ENCODE results near the gene INO80E. TPM values are rescaled to one million over a fixed set of nuclear protein-coding genes. Genes with fewer than 3 reads are reported as not detected.

Gene INO80E
- total RNA-seq, 2 experiments from 2014 or later = 102 to 107 TPM

DNA sequence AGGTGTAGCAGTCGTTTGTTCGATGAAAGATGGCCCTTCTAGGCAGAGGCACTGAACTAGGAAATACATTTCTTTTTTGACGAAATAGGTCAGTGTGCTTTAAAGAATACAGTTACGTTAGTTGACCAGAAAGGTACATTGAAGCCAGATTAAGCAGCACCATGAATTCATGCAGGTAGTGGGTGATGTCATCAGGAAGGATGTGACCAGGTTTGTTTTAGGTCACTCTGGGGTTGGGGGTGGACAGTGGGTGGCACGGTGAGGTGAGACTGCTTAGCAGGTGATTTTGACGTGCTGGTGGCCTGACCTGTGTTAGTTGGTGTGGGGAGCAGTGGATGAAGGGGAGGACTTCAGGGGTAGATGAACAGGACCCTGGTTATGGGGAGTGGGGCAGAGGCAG lies 3.6 kb downstream of the INO80E start:
- no peaks in the 10 kb centered on the region for H3K27me3 Mint-ChIP-seq
- ChIA-PET POLR2A (interaction anchor here (1.6 kb wide), 1 partner anchor 74 kb away, joined by 3 read pairs; the partner anchor contains the start of gene KCTD13), CTCF (interaction anchor here (0.6 to 1.2 kb wide), 2 partner anchors 32 to 42 kb away, joined by 4 read pairs; partner anchors contain the start of gene TLCD3B)
- peaks cover 35% of the 10 kb centered on the region for H3K4me1 Mint-ChIP-seq
- H3K4me3 Mint-ChIP-seq = no peak overlapping the region
- H3K36me3 Mint-ChIP-seq (ENCODE audit: low read depth) = peaks cover 59% of the 10 kb centered on the region
- H3K27ac Mint-ChIP-seq = peak overlapping the region; percentile 28
- no peaks in the 10 kb centered on the region for H3K9me3 Mint-ChIP-seq
- no peak for DNase-seq

DNA sequence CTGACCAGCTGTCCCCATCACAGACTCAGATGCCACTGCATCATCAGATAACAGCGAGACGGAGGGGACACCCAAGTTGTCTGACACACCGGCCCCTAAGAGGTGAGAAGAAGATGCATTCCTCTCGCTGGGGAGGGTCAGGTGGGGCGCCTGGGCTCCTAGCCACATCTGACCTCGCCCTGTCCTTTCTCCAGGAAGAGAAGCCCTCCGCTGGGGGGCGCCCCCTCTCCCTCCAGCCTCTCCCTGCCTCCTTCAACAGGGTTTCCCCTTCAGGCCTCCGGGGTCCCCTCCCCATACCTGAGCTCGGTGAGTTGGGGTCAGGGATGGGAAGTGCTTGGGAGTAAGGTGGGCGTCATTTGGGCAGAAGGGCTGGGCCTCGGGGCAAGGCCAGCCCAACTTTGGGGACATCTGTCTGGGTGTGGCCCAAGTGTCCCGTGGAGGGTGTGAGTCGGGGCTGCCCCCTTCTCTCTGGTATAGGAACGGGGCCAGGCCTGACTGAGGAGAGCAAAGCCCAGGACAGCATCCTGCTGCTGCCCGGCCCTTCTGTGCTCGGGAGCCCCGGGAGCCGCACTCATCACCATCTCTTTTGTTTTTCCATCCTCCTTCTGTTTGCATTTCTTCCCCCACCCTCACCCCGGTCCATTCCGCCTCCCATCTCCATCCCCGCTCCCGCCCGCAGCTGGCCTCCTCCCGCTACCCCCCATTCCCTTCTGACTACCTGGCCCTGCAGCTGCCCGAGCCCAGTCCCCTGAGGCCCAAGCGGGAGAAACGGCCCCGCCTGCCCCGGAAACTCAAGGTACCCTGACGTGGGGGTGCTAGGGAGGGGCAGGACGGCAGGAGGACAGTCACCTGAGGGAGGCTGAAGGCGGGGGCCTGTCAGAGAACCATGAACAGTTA lies 4.9 kb downstream of the INO80E start:
- CTCF ChIA-PET = interaction anchor here (1.2 kb wide), 1 partner anchor 31 kb away, joined by 4 read pairs; the partner anchor contains the start of gene TLCD3B
- POLR2A ChIA-PET = interaction anchor here (1.6 kb wide), 1 partner anchor 75 kb away, joined by 3 read pairs; the partner anchor contains the start of gene KCTD13
- Mint-ChIP-seq H3K27me3 (no peaks in the 10 kb centered on the region), H3K36me3 (ENCODE audit: low read depth) (peaks cover 46% of the 10 kb centered on the region), H3K9me3 (no peaks in the 10 kb centered on the region), H3K27ac (no peak overlapping the region), H3K4me3 (no peak overlapping the region), H3K4me1 (peaks cover 29% of the 10 kb centered on the region)
- no peak for DNase-seq

DNA sequence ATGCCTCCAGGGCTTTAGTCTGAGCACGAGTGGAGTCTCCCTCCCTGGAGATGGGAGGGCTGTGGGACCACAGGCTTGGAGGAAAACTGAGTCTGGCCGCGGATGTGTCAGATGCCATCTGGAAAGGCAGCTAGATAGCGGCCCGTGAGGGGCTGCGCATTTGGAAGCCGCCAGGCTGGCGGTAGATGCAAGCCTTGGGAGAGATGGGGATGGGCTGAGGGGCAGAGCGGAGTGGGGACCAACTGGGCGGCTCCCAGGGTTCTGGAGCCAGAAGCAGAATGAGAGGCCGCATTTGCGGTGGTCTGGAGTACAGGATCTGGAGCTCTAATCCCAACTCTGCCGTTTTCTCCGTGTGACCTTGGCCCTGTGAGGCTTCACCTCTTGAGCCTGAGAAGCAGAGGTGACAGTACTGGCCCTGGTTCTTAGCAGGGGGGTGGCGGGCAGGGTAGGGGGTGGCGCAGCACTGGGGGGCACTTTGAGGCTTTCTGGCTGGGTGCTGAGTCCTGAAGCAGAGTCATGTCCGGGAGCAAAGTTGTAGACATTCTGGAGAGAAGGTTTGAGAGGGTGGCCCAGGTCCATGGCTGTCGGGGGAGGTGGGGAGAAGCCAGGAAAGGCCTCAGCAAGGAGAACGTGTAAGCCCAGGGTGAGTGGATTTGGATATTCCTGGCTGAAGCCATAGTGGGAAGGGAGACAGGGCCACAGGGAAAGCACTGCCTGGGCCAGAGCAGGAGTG lies 6.7 kb downstream of the INO80E start:
- no peak overlapping the region for H3K27ac Mint-ChIP-seq
- peaks cover 16% of the 10 kb centered on the region for H3K4me1 Mint-ChIP-seq
- no peaks in the 10 kb centered on the region for H3K9me3 Mint-ChIP-seq
- POLR2A ChIA-PET = interaction anchor here (1.3 to 1.4 kb wide), 2 partner anchors 10 to 41 kb away, joined by 3 to 4 read pairs; partner anchors contain the start of gene TMEM219
- peaks cover 36% of the 10 kb centered on the region for H3K36me3 Mint-ChIP-seq (ENCODE audit: low read depth)
- no peak overlapping the region for H3K4me3 Mint-ChIP-seq
- DNase-seq = no peak
- CTCF ChIA-PET = interaction anchor here (1.3 kb wide), 1 partner anchor 154 kb away, joined by 3 read pairs; no protein-coding TSS in a partner anchor
- H3K27me3 Mint-ChIP-seq = no peaks in the 10 kb centered on the region

DNA sequence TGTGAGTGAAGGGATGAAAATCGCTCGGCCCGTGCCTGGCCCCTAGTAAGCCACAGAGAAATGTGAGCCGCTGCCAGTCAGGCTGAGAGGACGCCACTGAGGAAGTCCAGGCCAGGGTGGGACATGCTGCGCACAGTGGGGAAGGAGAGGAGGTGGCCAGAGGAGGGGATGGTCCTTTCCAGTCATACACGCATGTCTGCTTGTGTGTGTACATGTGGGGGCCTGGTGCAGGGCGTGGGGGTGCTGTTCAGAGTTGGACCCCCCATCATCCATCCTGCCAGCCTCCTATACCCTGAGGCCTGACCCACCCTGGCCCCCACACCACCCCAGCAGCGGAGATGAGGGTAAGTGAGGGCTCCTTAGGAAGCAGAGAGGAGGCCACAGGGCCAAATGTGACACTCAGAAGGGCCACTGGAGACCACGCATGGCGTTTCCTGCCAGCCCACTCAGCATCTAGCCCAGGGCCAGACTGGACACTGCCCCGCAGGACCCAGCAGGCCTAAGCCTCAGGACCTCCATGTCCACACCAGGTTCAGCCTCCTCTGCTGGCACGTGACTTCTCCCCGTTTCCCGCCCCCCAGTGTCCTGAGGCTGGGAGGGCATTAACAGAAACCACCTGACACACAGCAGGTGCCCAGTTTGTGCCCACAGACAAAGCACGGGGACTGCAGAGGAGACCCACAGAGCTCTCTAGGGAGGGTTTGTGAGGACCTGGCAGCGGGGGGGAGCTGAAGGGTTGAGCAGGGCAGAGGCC lies 7.8 kb downstream of the INO80E start:
- Mint-ChIP-seq H3K4me1 (peaks cover 10% of the 10 kb centered on the region), H3K36me3 (ENCODE audit: low read depth) (peaks cover 28% of the 10 kb centered on the region), H3K27me3 (peaks cover 6% of the 10 kb centered on the region), H3K9me3 (no peaks in the 10 kb centered on the region), H3K4me3 (no peak overlapping the region), H3K27ac (no peak overlapping the region)
- POLR2A ChIA-PET = interaction anchor here (1.1 to 1.3 kb wide), 3 partner anchors 7 to 10 kb away, joined by 3 read pairs; no protein-coding TSS in a partner anchor
- DNase-seq = no peak
- CTCF ChIA-PET = interaction anchor here (1.3 to 3.5 kb wide), 2 partner anchors 196 to 303 kb away, joined by 4 to 15 read pairs; no protein-coding TSS in a partner anchor

DNA sequence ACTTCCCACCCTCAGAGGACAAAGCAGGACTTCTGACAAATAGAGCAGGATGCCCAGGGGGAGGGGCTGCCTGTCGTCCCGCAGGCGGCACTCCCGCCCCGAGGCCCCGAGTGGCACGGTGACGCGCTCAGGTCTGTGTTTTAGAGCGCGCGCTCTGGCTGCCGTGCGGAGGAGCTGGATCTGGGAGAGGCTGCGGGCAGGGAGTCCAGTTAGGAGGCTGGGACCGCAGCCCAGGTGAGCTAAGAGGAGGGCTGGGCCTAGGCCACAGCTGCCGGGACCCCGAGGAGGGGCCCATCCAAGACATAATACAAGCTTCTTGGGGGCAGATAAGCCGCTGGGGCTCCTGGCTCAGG lies 8.4 kb downstream of the INO80E start:
- H3K4me1 Mint-ChIP-seq = peaks cover 4% of the 10 kb centered on the region
- H3K27me3 Mint-ChIP-seq = peaks cover 11% of the 10 kb centered on the region
- H3K9me3 Mint-ChIP-seq = no peaks in the 10 kb centered on the region
- CTCF ChIA-PET = interaction anchor here (1.3 to 3.5 kb wide), 2 partner anchors 196 to 304 kb away, joined by 4 to 15 read pairs; no protein-coding TSS in a partner anchor
- H3K36me3 Mint-ChIP-seq (ENCODE audit: low read depth) = peaks cover 22% of the 10 kb centered on the region
- POLR2A ChIA-PET = interaction anchor here (1.1 to 1.3 kb wide), 3 partner anchors 8 to 10 kb away, joined by 3 read pairs; no protein-coding TSS in a partner anchor
- no peak overlapping the region for H3K4me3 Mint-ChIP-seq
- no peak for DNase-seq
- no peak overlapping the region for H3K27ac Mint-ChIP-seq

DNA sequence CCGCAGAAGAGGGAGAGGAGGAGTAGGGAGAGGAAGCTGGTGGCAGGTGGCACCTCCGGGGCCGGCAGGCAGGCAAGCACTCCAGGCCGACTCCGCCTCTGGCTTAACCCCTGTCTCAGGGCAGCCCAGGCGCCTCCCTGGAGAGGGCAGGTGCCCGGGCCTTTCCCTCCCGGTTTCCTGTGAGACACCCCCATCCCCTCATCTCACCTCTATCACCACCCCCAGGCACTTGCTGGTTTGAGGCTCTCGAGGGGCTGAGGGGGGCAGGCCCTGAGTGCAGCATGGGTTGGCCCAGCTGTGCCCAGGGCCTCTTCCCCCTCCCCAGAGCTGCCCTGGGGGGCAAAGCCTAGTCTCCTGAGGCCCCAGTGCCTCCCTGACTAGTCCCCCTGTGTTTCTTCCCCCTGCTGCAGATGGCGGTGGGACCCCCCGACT lies 8.8 kb downstream of the INO80E start:
- POLR2A ChIA-PET = interaction anchor here (1.1 to 1.3 kb wide), 3 partner anchors 8 to 11 kb away, joined by 3 read pairs; no protein-coding TSS in a partner anchor
- no peak overlapping the region for H3K27ac Mint-ChIP-seq
- CTCF ChIA-PET = interaction anchor here (1.2 to 3.5 kb wide), 7 partner anchors 8 to 304 kb away, joined by 3 to 15 read pairs (median 5); partner anchors contain the start of genes INO80E, KCTD13 and PAGR1
- H3K9me3 Mint-ChIP-seq = no peaks in the 10 kb centered on the region
- no peak for DNase-seq
- no peak overlapping the region for H3K4me3 Mint-ChIP-seq
- H3K36me3 Mint-ChIP-seq (ENCODE audit: low read depth) = peaks cover 18% of the 10 kb centered on the region
- H3K4me1 Mint-ChIP-seq = peaks cover under 1% of the 10 kb centered on the region
- peaks cover 14% of the 10 kb centered on the region for H3K27me3 Mint-ChIP-seq

DNA sequence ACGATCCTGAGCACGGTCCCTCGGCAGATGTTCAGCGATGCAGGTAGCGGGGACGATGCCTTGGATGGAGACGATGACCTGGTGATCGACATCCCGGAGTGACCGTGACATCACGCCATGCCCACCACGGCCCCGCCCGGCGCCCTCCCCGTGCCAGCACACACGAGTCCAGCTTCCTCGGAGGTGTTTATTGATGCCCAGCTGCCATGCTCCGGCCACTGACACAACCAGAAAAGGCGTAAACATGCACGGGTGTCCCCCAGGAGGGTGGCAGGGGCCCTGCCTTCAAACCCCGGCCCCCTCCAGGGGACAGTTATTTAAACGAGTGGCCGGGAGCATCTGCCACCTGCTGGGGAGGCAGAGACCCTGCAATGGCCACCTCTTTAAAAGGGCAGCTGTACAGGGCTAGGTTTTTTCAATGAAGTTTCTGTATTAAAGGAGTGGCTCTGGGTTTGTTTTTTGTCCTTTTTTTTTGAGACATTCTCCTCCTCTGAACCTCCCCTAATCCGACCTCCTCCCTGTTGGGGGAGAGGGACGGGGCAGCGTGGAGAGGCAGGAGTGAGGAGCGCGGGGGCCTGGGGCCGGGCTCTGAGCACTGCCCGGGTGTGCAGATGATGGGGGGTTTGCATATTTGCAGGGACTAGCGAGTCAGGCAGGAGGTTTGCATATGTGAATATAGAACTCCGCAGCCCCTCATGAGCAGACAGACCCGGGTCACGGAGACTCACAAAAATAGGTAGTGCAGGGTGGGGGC lies 9.5 kb downstream of the INO80E start:
- Mint-ChIP-seq H3K4me1 (peaks cover 2% of the 10 kb centered on the region), H3K27me3 (peaks cover 20% of the 10 kb centered on the region), H3K4me3 (no peak overlapping the region), H3K27ac (no peak overlapping the region), H3K36me3 (ENCODE audit: low read depth) (peaks cover 17% of the 10 kb centered on the region), H3K9me3 (no peaks in the 10 kb centered on the region)
- DNase-seq = peak; percentile 42
- ChIA-PET POLR2A (interaction anchor here (1.2 to 2.1 kb wide), 3 partner anchors 9 to 12 kb away, joined by 3 to 6 read pairs (median 3); partner anchors contain the start of gene HIRIP3), CTCF (interaction anchor here (1.0 to 3.5 kb wide), 8 partner anchors 9 to 305 kb away, joined by 3 to 15 read pairs (median 5); partner anchors contain the start of genes INO80E, KCTD13, PAGR1 and TAOK2)

DNA sequence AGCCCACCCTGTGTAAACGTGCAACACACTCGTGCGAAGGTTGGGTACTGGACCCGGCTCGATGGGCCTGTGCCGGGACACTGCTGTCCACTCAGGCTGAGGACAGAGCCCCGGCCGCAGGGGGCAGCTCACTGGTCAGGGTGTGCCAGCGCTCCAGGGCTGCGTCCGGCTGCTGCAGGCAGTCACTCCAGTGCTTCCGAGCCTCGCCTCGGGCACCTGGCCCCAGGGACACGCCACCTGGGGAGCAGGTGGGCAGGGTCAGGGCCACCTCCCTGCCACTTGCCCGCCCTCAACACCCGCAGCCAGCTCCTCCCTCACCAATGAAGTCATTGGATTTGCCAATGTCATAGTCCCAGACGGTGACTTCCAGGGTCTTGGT lies 10.0 kb downstream of the INO80E start:
- Mint-ChIP-seq H3K4me3 (no peak overlapping the region), H3K9me3 (no peaks in the 10 kb centered on the region), H3K4me1 (peaks cover 3% of the 10 kb centered on the region), H3K36me3 (ENCODE audit: low read depth) (peaks cover 17% of the 10 kb centered on the region), H3K27me3 (peaks cover 21% of the 10 kb centered on the region), H3K27ac (no peak overlapping the region)
- ChIA-PET POLR2A (interaction anchor here (2.1 kb wide), 1 partner anchor 11 kb away, joined by 6 read pairs; the partner anchor contains the start of gene HIRIP3), CTCF (interaction anchor here (1.0 to 3.5 kb wide), 7 partner anchors 9 to 305 kb away, joined by 3 to 15 read pairs (median 5); partner anchors contain the start of genes INO80E, KCTD13, PAGR1 and TAOK2)
- DNase-seq = no peak

DNA sequence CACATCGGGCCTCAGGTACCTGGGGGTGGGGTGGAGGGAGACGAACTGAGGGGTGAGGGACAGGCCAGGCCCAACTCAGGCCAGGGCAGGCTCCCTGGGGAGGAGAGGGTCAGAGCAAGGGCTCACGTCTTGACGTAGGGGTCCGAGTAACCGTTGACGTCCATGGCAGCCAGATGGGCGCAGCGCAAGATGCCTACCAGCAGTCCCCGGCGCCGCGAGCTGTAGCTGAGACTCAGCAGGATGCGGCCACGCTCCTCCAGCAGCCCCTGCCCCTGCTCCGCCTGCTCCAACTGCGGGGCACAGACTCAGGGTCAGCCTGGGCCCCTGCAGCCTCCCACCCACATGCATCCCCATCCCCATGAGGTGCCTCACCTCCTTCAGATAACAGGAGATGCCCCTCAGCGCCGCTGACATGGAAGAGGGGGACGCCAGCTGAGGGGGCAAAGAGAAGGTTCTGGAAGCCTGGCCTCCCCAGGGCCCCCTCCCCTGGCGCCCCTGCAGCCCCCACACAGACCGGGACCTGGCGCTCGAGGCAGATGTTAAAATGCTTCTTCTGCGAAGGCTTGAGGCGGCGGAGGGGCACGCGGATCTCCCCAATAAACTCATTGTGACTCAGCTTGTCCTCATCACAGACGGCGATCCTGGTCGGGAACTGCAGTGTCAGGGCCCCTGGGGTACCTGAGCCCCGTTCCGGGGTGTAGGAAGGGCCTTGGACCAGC lies 10.8 kb downstream of the INO80E start:
- Mint-ChIP-seq H3K4me3 (no peak overlapping the region), H3K9me3 (no peaks in the 10 kb centered on the region), H3K4me1 (peaks cover 3% of the 10 kb centered on the region), H3K27me3 (peaks cover 25% of the 10 kb centered on the region), H3K27ac (no peak overlapping the region), H3K36me3 (ENCODE audit: low read depth) (peaks cover 15% of the 10 kb centered on the region)
- DNase-seq = no peak
- ChIA-PET CTCF (interaction anchor here (1.7 to 3.5 kb wide), 2 partner anchors 190 to 306 kb away, joined by 5 to 15 read pairs; partner anchors contain the start of gene PAGR1), POLR2A (interaction anchor here (1.0 to 2.1 kb wide), 3 partner anchors 10 to 33 kb away, joined by 3 to 6 read pairs (median 3); partner anchors contain the start of genes HIRIP3 and TAOK2)

DNA sequence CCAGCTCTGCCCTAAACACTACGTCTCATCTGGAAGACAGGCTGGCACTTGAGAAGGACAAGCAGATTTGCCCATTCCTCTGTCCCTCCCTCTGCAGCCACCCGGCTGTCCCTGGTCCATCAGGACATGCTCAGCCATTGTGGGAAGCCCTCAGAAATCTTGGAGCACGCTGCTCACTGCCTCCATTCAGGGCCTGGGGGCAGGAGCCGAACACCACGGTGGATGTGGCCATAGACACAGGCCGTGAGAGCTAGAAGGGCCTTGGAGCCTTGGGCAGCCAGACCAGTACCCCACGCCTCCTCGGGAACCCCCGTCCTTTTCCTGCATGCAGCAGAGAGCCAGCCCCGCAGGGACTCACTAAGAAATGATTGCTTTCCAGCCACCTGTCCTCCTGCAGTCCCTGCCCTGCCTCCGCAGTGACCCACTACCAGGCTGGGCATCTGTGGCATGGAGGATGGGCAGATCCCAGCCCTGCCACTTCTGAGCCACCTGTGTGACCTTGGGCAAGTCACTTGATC lies 11.4 kb downstream of the INO80E start:
- ChIA-PET CTCF (no interaction called here), POLR2A (interaction anchor here (1.0 to 2.1 kb wide), 4 partner anchors 11 to 34 kb away, joined by 3 to 6 read pairs (median 3); partner anchors contain the start of genes HIRIP3, TAOK2 and TLCD3B)
- H3K4me1 Mint-ChIP-seq = peaks cover 8% of the 10 kb centered on the region
- DNase-seq = no peak
- H3K27me3 Mint-ChIP-seq = peaks cover 30% of the 10 kb centered on the region
- no peak overlapping the region for H3K27ac Mint-ChIP-seq
- no peak overlapping the region for H3K4me3 Mint-ChIP-seq
- H3K9me3 Mint-ChIP-seq = no peaks in the 10 kb centered on the region
- H3K36me3 Mint-ChIP-seq (ENCODE audit: low read depth) = peaks cover 12% of the 10 kb centered on the region
